GM10248 (cell line): Measurements from ENCODE around the gene PPL.

Experiments used
- CTCF ChIA-PET: fragments of 300-600 bp; sonication (Branson Sonifier 250); formaldehyde crosslinking; extraction: SDS; loops from one replicate; lab custom pipeline; 2021; ENCODE audit warnings: antibody characterized with exemption; lab: Yijun Ruan, JAX
- POLR2A ChIA-PET: fragments of 350-650 bp; sonication (Branson Sonifier 250); formaldehyde crosslinking; extraction: SDS; loops from one replicate; lab custom pipeline; 2020; ENCODE audit warnings: antibody characterized with exemption; lab: Yijun Ruan, JAX
- DNase-seq: peaks from one replicate; pipeline ENCODE4 v3.0.0; 2012; ENCODE audit errors: extremely low spot score
- TF ChIP-seq, protein P1 (sequence below): IDR thresholded peaks from 2 replicates; pipeline ENCODE4 v1.5.1; 2012; ENCODE audit warnings: mild to moderate bottlenecking, low read depth; ENCODE audit errors: extremely low read depth, missing control alignments, control extremely low read depth

The PPL gene

DNA sequence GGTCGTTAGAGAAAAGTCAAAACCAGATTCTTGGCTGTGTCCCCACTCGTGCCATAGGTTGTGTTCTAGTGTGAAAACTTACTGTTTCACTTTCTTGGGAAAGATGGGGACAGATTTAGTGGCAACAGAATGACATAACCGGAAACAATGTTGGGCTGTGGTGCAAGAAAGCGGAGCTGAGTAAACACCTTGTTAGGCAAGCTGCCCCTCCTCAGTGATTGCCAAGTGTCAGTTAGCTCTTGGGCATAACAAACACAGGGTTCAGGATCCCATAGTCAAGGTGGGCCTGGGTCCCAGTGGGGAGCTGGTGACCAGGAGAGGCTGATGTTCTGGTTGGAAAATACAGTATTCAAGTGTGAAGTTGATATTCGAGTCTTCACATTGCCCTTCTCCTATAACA, 74.3 kb downstream of the PPL start:
- no peak for DNase-seq
- ChIA-PET CTCF (interaction anchor here (0.8 to 2.7 kb wide), 5 partner anchors 9 to 238 kb away, joined by 3 to 11 read pairs (median 4); partner anchors contain the start of gene MGRN1), POLR2A (no interaction called here)
- TF ChIP-seq, protein P1, sequence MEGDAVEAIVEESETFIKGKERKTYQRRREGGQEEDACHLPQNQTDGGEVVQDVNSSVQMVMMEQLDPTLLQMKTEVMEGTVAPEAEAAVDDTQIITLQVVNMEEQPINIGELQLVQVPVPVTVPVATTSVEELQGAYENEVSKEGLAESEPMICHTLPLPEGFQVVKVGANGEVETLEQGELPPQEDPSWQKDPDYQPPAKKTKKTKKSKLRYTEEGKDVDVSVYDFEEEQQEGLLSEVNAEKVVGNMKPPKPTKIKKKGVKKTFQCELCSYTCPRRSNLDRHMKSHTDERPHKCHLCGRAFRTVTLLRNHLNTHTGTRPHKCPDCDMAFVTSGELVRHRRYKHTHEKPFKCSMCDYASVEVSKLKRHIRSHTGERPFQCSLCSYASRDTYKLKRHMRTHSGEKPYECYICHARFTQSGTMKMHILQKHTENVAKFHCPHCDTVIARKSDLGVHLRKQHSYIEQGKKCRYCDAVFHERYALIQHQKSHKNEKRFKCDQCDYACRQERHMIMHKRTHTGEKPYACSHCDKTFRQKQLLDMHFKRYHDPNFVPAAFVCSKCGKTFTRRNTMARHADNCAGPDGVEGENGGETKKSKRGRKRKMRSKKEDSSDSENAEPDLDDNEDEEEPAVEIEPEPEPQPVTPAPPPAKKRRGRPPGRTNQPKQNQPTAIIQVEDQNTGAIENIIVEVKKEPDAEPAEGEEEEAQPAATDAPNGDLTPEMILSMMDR = no peak

DNA sequence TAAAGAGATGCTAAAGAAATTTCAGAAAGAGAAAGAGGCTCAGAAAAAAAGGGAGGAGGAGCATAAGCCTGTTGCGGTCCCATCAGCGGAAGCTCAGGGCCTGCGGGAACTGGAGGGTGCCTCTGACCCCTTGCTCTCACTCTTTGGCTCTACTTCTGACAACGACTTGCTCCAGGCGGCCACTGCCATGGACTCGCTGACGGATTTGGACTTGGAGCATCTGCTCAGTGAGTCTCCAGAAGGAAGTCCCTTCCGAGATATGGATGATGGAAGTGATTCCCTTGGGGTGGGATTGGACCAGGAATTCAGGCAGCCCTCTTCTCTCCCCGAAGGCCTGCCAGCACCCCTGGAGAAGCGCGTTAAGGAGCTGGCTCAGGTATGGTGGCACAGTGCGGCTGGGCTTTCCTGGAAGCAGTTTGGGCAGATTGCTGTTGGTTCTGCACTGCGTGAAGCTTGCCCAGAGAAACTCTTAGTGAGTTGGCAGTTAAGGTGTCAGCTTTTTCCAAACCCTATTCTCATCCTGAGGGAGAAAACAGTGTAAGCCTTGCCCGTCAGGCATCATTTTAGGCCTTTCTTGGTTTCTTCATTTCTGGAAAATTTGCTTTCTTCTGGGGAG, 76.1 kb downstream of the PPL start:
- TF ChIP-seq, protein P1 = no peak
- POLR2A ChIA-PET = no interaction called here
- CTCF ChIA-PET = interaction anchor here (0.9 to 2.7 kb wide), 3 partner anchors 10 to 22 kb away, joined by 3 to 11 read pairs (median 3); no protein-coding TSS in a partner anchor
- DNase-seq = no peak

DNA sequence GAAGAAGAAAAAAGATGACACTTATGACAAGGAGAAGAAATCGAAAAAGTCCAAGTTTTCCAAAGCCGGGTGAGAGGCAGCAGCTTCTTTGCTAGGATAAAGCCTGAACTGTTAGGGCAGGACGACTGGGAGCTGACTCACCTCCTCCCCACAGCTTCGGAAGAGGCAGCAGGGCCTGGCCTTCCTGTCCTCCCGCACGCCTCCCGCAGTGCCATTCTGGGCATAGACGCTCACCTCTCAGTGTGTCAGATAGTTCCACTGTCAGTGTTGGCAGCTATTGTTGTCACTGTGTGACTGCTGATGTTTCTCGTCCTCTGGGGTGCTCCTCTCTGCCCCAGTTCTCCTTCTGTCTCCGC, 77.1 kb downstream of the PPL start:
- CTCF ChIA-PET = interaction anchor here (0.9 kb wide), 1 partner anchor 13 kb away, joined by 3 read pairs; no protein-coding TSS in a partner anchor
- no peak for DNase-seq
- TF ChIP-seq, protein P1 = no peak
- POLR2A ChIA-PET = no interaction called here

DNA sequence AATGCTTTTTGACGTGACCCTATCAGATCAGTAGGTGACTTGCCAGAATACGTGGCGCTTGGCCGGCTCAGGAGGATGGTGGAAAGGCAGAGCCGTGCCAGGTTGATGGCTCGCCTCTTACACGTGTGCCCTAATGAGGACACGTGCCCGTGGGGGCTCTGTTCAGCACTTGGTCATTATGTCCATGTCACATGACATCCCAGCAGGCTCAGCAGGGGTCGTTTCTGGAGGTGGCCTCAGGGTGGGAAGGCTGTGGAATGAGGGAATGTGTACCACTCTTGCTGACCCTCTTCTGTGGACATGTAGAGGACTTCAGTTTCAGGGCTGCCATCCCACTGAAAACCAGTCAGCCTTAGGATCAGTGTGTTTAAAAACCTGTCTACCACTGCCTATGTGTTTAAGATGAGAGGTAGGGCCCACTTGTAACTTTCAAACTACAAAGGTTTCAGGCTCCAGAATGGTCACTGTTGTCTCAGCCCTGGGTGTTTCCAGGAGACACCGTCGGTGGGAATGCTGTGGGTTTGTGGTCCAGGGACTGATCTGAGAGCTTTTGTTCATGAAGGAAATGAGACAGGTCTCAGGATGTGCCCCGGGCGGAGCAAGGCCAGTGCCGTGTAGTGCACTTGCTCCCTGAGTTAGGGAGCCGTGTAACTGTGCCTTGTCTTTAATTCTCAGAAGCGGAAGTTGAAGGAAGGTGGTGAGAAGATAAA, 77.6 kb downstream of the PPL start:
- TF ChIP-seq, protein P1 = no peak
- no peak for DNase-seq
- ChIA-PET POLR2A (no interaction called here), CTCF (interaction anchor here (0.8 to 1.0 kb wide), 3 partner anchors 9 to 25 kb away, joined by 3 read pairs; no protein-coding TSS in a partner anchor)

DNA sequence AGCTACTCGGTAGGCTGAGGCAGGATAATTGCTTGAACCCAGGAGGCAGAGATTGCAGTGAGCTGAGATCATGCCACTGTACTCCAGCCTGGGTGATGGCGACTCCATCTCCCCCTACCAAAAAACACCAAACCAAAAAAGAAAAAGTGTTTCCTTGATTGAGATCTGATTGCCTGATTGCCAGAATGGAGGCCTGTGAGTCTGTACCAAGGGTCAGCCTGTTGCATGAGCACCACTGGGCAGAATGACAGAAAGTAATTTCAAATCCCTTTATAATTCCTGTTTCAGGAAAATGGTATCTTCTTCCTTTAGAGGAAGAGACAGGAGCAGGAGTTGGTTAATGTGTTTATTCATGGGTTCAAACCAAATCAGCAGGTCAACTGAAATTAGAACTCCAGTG, 81.1 kb downstream of the PPL start:
- no peak for DNase-seq
- TF ChIP-seq, protein P1 = no peak
- CTCF ChIA-PET = no interaction called here
- POLR2A ChIA-PET = no interaction called here

DNA sequence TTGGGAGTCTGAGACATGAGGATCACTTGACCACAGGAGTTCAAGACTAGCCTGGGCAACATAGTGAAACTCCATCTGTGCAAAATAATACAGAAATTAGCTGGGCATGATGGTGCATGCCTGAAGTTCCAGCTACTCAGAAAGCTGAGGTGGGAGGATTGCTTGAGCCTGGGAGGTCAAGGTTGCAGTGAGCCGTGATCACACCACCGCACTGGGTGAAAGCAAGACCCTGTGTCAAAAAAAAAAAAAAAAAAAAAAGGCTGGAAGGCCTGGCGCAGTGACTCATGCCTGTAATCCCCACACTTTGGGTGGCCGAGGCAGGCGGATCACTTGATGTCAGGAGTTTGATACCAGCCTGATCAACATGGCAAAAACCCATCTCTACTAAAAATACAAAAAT, 81.6 kb downstream of the PPL start:
- TF ChIP-seq, protein P1 = no peak
- POLR2A ChIA-PET = no interaction called here
- CTCF ChIA-PET = no interaction called here
- no peak for DNase-seq
